NCI-H774 (cell line): Measurements from ENCODE around the gene IFNA16.
"Not testable (repeated sequence)": the region's sequence is repeated elsewhere in the genome, so short reads cannot be mapped to it uniquely, and the experiment has no call there.

Experiments used
- DNase-seq: peaks from one replicate; lab custom pipeline; 2025; lab: John Stamatoyannopoulos, UW

The IFNA16 gene

GRCh38 chr9:21217211-21217610, at the start of gene IFNA16:
IFNA16 (minus strand) TSS chr9:21217311; CDS start chr9:21217305, 6 bp downstream.
- not testable (repeated sequence) for DNase-seq

DNA sequence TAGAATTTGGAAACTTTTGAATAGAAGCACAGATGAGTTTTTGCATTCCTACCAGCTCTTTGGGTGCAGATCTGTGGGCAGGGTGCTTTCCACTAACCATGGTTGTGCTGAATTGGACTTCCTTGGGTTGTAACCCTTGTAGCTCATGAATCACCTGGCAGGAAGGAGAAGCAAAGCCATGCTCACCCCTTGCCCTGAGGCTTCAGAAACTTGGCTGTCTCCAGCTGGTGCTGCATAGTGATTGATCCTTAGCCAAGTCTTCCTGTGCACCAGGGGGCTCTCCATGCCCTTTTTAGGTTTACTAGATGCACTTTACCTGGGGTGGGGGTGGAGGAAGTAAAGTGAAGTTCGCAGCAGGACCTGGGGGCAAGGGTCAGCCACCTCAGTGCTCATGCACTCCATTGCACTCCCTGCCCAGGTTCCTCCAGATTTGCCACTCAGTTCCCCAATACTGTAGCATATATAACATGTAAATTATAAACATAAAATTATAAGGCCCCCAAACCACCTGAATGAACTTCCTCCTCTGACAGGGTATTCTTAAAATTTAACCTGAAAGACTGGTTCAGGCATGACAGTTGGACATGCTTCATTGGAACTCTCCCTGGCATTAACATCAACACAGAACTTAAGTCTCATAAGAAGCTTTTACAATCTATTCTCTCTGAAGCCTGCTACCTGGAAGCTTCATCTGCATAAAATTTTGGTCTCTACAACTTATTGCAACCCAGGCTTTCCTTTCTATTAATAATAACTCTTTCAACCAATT, 48.5 kb upstream of the IFNA16 start:
- no peak for DNase-seq

GRCh38 chr9:21255538-21256212, 38.6 kb upstream of the IFNA16 start:
- DNase-seq = no peak

GRCh38 chr9:21252721-21253547, 35.8 kb upstream of the IFNA16 start:
- DNase-seq = peak; percentile 23

DNA sequence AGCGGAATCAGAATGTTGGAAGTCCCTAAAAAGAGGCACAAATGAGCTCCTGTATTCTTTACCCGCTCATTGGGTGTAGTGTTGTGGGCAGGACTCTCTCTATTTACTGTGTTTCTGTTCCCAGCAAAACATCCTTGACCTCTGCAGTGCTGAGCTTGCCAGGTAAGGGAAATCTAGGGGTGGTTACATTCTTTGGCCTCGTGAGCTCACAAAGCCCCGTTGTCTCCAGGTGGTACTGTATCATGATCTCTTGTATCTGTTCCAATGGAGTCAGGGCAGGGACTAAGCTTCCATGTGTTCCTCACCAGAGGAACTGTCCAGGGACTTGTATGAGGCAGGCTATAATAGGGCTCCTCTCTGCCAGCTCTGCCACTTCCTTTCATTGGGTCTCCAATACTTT, 34.5 kb upstream of the IFNA16 start:
- DNase-seq = no peak

DNA sequence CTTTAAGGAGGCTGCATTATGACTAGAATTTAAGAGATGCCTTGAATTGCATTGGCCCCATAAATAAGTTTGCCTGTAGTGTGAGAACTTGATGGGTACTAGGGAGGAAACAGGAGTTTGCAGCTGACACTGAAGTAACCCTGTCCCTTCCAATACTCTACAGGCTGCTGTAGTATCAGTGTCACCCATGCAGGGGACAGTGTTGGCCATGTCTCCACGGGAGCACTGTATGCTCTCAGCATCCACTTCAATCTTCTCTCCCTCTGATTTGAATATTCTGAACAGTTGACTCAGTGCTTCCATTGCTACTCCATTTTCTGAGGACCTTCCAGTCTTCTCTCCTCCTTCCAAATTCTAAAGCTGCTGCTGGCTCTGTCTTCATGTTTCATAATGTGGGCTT, 34.1 kb upstream of the IFNA16 start:
- DNase-seq = no peak

DNA sequence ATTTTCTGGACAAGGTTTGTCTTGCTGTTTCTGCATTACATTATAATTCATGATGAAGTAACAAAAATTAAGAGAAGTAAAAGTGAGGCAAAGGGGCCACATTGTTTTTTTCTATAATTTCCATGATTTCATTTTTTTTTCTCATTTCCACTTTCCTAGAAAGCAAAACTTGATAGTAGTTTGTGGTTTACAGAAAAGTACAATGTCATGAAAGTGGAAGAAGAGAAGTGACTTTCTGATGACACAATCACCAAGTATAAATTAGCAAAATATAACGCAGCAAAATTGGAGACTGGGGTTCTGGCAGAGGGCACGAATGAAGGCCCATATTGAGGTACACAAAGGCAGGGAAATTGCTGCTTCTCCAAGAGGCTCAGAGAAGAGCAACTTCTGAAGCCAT, 27.7 kb upstream of the IFNA16 start:
- no peak for DNase-seq

DNA sequence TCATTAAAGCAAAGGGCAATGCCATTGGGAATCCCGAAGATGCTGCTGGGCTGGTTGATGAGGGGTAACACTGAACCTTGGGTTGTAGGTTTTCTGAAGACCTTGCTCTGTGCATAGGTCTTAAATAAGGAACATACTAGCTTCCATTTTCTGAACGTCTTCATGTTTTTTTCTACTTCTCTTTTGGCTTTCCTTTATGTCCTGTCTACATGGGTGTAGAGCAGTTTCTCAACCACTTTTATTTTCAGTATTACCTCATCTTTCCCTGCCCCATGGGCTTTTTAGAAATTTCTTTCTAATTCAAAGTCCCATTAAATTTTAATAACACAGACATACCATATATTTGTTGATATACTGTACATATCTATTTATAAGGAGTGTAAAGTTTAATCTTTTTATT, 22.8 kb upstream of the IFNA16 start, which contains the start of gene IFNA14:
Gene IFNA14 (minus strand): TSS at position 95 of the 400 bp plus-strand sequence. CDS start 70 bp downstream, at position 25.
- DNase-seq = no peak

DNA sequence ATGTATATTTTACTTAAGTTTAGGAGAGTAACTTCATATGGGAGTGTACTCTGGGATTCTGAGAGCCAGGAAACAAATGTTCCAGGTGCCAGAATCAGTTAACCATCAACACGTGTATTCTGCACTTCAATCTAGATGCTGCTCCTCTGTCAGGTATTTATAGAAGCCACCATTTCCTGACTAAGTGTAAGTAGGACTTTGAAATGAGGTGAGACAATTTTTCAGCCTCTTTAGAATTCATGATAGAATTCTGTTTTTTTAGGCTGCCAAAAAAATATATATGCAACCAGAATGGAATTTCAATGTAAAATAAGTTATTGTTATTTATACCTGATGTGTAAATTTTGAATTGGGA, 19.2 kb upstream of the IFNA16 start:
- not testable (repeated sequence) for DNase-seq

DNA sequence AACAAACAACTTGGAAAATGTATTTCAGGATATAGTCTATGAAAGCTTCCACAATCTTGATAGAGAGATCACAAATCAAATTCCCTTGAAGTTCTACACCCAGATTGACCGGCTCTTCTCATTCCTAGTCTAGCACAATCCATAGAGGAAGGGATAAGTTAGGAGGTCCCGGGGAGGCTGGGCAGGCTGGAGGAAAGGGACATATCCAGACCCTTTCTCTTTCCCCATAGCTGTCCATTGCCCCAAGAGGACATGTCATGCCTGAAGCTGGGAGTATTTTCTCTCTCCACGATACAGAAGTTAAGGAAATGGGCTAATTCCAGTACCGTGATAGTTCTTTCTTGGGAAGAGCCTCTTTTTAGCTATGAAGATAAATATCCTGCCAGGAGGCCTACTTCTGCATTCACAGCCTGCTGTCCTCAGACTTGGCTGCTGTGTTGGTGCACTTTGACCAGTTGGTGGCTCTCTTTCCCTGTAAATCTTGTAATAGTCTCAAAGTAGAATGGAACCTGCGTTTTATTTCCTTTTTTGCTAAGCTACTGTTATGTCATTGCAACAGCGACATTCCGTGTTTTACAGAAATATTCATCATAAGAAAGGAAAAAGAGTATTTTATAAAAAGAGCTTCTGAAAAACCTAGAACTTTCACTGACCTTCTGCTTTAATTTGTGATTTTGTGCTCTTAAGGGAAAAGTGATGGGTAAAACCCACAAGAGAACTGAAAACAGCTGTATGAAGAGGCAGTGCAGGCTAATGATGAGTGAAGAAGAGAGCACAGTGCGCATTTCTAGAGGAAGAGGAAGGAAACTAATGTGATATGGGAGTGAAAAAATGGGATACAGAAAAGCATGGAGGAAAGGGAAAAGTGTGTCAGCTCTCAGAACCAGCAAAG, 18.6 kb upstream of the IFNA16 start:
- DNase-seq = peak; percentile 44

GRCh38 chr9:21234153-21234687, 17.1 kb upstream of the IFNA16 start:
- DNase-seq = no peak

DNA sequence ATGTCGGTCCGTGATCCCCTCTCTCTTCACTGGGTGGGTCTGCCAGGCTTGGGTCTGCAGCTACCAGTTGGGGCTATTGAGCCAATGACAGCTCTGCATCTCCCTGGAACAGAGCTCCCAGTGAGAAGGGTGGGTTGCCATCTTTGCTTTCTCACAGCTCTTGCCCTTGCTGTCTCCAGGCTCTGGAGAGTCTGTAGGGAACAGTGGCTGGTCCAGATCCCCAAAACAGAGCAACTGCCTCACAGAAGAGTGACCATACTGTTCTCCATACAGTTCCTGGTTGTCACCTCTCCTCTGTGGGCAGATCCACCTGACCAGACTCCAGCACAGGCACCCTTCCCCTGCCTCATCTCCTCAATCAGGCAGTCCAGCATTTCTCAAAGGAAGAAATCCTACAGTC, 16.1 kb upstream of the IFNA16 start:
- DNase-seq = no peak

DNA sequence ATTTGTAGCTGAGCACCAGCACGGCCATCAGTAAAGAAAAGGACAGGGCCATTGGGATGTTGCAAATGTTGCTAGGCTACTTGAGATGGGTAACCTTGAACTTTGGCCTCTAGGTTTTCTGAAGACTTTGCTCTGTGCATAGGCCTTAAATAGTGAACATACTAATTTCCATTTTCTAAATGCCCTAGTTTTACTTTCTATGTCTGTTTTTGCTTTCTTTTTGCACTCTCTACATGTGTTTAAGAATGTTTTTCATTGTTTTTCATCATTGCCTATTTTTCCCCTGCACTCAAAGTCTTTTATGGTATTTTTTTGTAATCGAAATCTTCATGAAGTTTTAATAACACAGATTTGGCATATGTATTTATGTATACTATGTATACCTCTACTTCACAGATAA, 11.0 kb upstream of the IFNA16 start, which contains the start of gene IFNA17:
Gene IFNA17 (minus strand): TSS at position 101 of the 400 bp plus-strand sequence. CDS start 49 bp downstream, at position 52.
- DNase-seq = no peak

DNA sequence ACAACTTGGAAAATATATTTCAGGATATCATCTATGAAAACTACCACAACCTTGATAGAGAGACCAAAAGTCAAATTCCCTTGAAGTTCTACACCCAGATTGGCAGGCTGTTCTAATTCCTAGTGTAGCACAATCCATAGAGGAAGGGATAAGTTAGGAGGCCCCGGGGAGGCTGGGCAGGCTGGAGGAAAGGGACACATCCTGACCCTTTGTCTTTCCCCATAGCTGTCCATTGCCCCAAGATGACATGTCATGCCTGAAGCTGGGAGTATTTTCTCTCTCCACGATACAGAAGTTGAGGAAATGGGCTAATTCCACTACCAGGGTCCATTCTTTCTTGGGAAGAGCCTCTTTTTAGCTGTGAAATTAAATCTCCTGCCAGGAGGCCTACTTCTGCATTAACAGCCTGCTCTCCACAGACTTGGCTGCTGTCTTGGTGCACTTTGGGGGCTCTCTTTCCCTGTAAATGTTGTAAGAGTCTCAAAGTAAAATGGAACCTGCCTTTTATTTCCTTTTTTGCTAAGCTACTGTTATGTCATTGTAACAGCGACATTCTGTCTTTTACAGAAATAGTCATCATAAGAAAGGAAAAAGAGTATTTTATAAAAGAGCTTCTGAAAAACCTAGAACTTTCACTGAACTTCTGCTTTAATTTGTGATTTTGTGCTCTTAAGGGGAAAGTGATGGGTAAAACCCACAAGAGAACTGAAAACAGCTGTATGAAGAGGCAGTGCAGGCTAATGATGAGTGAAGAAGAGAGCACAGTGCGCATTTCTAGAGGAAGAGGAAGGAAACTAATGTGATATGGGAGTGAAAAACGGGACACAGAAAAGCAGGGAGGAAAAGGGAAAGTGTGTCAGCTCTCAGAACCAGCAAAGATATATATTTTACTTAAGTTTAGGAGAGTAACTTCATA, 3.4 kb downstream of the IFNA16 start:
- DNase-seq = not testable (repeated sequence)

DNA sequence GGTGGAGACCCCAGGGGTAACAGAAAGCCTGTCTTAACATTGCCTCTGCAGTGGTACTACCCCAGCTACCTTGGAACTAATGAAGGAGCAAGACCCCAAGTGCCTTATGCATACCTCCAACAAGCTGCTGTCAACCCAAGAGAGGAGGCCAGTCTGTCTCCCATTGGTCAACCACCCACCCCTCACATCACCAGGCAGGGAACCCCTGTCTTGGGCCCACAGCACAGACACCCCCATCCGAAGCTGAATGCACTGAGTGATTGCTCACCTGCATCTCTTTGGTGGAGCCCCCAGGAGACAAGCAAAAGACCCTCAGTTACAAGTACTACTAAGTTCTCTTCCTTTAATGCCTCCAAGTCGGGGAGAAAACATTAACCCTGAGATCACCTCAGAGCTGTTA, 5.0 kb downstream of the IFNA16 start:
- DNase-seq = not testable (repeated sequence)

- not testable (repeated sequence) for DNase-seq
Measured at GRCh38 chr9:21210782-21211181, 6.3 kb downstream of the IFNA16 start.

DNA sequence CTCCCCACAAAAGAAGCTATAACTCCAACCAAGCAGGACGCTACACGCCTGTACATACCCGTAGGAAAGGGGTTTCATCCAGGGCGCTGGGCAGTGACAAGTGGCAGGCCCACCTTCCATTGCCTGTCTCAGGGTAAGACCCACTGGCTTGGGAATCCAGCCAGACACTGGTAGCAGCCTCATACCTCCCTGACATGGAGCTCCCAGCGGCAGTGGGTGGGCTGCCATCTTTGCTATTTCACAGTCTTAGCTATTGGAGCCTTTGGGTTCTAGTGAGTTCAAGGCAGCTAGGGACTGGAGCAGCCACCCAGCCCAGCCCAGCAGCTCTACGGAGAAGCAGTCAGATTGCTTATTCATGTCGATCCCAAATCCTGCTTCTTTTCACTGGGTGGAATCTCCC, 6.8 kb downstream of the IFNA16 start:
- no peak for DNase-seq

DNA sequence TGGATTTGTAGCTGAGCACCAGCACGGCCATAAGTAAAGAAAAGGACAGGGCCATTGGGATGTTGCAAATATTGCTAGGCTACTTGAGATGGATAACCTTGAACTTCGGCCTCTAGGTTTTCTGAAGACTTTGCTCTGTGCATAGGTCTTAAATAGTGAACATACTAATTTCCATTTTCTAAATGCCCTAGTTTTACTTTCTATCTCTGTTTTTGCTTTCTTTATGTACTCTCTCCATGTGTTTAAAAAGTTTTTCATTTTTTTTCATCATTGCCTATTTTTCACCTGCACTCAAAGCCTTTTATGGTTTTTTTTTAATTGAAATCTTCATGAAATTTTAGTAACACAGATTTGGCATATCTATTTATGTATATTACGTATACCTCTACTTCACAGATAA, 10.1 kb downstream of the IFNA16 start, which contains the start of gene IFNA10:
Gene IFNA10 (minus strand): TSS at position 101 of the 400 bp plus-strand sequence. CDS start 46 bp downstream, at position 55.
- not testable (repeated sequence) for DNase-seq

DNA sequence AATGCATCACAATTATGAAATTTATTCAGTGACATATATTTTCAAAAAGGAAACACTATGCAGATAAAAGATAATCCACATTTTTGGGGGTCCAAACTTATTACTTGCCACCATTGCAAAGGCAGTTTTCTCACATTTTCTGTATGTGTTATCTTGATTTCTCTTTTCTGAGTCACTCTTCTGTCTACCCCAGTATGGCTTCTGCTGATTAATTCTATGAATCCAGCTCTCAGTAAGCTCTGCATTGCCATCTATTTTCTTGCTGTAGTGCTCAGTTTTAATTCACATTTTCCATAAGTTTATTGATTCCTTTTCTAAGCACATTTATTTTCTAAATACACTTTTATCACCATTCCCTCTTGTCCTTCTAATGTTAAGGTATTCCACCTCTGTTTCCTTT, 11.9 kb downstream of the IFNA16 start:
- DNase-seq = no peak

DNA sequence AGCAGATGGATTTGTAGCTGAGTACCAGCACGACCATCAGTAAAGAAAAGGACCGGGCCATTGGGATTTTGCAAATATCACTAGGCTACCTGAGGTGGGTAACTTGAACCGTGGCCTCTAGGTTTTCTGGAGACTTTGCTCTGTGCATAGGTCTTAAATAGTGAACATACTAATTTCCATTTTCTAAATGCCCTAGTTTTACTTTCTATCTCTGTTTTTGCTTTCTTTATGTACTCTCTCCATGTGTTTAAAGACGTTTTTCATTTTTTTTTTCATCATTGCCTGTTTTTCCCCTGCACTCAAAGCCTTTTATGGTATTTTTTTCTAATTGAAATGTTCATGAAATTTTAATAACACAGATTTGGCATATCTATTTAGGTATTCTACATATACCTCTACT, 15.0 kb downstream of the IFNA16 start, which contains the start of gene IFNA7:
Gene IFNA7 (minus strand): TSS at position 101 of the 400 bp plus-strand sequence. CDS start 40 bp downstream, at position 61.
- DNase-seq = not testable (repeated sequence)
